ENCODE data around the gene GTF2H2C_2.
"Not testable (repeated sequence)": the region's sequence is repeated elsewhere in the genome, so short reads cannot be mapped to it uniquely, and the experiment has no call there.

Gene GTF2H2C_2

GRCh38 chr5:70461984-70462383 lies 46.8 kb downstream of the GTF2H2C_2 start:
- DNase-seq (ENCODE audit: low spot score); H3K79me2 ChIP-seq; H3K27me3 ChIP-seq; H3K36me3 ChIP-seq (replicated peaks; ENCODE audit: insufficient read depth, low read depth); H3K4me3 ChIP-seq; H3K4me2 ChIP-seq; H2AFZ ChIP-seq; H3K9me3 ChIP-seq (ENCODE audit: low read depth); H3K27ac ChIP-seq; H3K9me2 ChIP-seq (replicated peaks; ENCODE audit: insufficient read depth); H4K20me1 ChIP-seq (ENCODE audit: insufficient read depth, poor library complexity, severe bottlenecking); H3K4me1 ChIP-seq (ENCODE audit: insufficient read depth): not testable (repeated sequence)
- no CpG with 5 or more reads among the region's 6 CpGs for WGBS (ENCODE audit: low lambda C conversion rate, missing lambda C conversion rate)

- not testable (repeated sequence) for H2AFZ ChIP-seq; H4K20me1 ChIP-seq (ENCODE audit: insufficient read depth, poor library complexity, severe bottlenecking); H3K4me2 ChIP-seq; H3K9me3 ChIP-seq (ENCODE audit: low read depth); H3K79me2 ChIP-seq; H3K4me1 ChIP-seq (ENCODE audit: insufficient read depth); H3K27ac ChIP-seq; H3K4me3 ChIP-seq; H3K36me3 ChIP-seq (replicated peaks; ENCODE audit: insufficient read depth, low read depth); H3K27me3 ChIP-seq; DNase-seq (ENCODE audit: low spot score); H3K9me2 ChIP-seq (replicated peaks; ENCODE audit: insufficient read depth)
- no CpG with 5 or more reads among the region's 5 CpGs for WGBS (ENCODE audit: low lambda C conversion rate, missing lambda C conversion rate)
These were observed 49.0 kb downstream of the GTF2H2C_2 start for GRCh38 chr5:70464019-70464637.

- not testable (repeated sequence) for H2AFZ ChIP-seq; H4K20me1 ChIP-seq (ENCODE audit: insufficient read depth, poor library complexity, severe bottlenecking); H3K9me3 ChIP-seq (ENCODE audit: low read depth); H3K79me2 ChIP-seq; H3K9me2 ChIP-seq (replicated peaks; ENCODE audit: insufficient read depth); H3K4me3 ChIP-seq; H3K27me3 ChIP-seq; H3K27ac ChIP-seq; H3K36me3 ChIP-seq (replicated peaks; ENCODE audit: insufficient read depth, low read depth); H3K4me1 ChIP-seq (ENCODE audit: insufficient read depth); H3K4me2 ChIP-seq; DNase-seq (ENCODE audit: low spot score)
- WGBS (ENCODE audit: low lambda C conversion rate, missing lambda C conversion rate) = no CpG with 5 or more reads among the region's 7 CpGs
These were observed 54.9 kb downstream of the GTF2H2C_2 start for GRCh38 chr5:70469926-70470509.

Data from hepatocyte (in vitro differentiated cells).